HG03064 (cell line): Measurements from ENCODE around the gene FAM168B.

Experiments
- ATAC-seq: cut with Tn5 transposase; IDR thresholded peaks from one replicate; pipeline ENCODE4 v1.9.1; 2021; ENCODE audit warnings: low read depth; ENCODE audit not compliant: unreplicated experiment

The FAM168B gene

GRCh38 chr2:131056932-131057287 is 36.4 kb downstream of the FAM168B start:
- no peak for ATAC-seq

GRCh38 chr2:131056204-131056931 is 36.9 kb downstream of the FAM168B start:
- ATAC-seq, result no peak

GRCh38 chr2:131055169-131056065 is 37.8 kb downstream of the FAM168B start:
- ATAC-seq, result no peak

GRCh38 chr2:131054488-131054887 is 38.8 kb downstream of the FAM168B start:
- ATAC-seq, result no peak

GRCh38 chr2:131052741-131053263 is 40.5 kb downstream of the FAM168B start:
- ATAC-seq, result no peak

GRCh38 chr2:131050896-131051295 is 42.4 kb downstream of the FAM168B start:
- no peak for ATAC-seq

GRCh38 chr2:131049150-131049718 is 44.0 kb downstream of the FAM168B start:
- ATAC-seq, result no peak

GRCh38 chr2:131048641-131049040 is 44.6 kb downstream of the FAM168B start:
- no peak for ATAC-seq

GRCh38 chr2:131047920-131048560 is 45.2 kb downstream of the FAM168B start:
- ATAC-seq, result no peak

- no peak for ATAC-seq
Observed at GRCh38 chr2:131046918-131047652, 46.2 kb downstream of the FAM168B start.

- no peak for ATAC-seq
Observed at GRCh38 chr2:131046028-131046917, 47.0 kb downstream of the FAM168B start.

- ATAC-seq, result no peak
Observed at GRCh38 chr2:131045286-131046027, 47.8 kb downstream of the FAM168B start.

- no peak for ATAC-seq
Observed at GRCh38 chr2:131044757-131045150, 48.5 kb downstream of the FAM168B start.

GRCh38 chr2:131044075-131044756 is 49.0 kb downstream of the FAM168B start:
- ATAC-seq, result no peak

- no peak for ATAC-seq
Observed at GRCh38 chr2:131043199-131044074, 49.8 kb downstream of the FAM168B start.

GRCh38 chr2:131042148-131042775 is 51.0 kb downstream of the FAM168B start:
- ATAC-seq, result no peak
